MCF 10A (cell line): ENCODE data around the gene PLXNB3. TPM values are rescaled to one million over a fixed set of nuclear protein-coding genes. Genes with fewer than 3 reads are reported as not detected.
A peak's percentile ranks its signal among the peaks of the same experiment; 100 is the strongest.

ENCODE experiments used
- Bru-seq: library from RNA; stranded (reverse); fragments of 400-500 nt; gene quantifications from one replicate; lab custom pipeline; 2021; lab: Mats Ljungman, UMichigan
- BruChase-seq, 2 experiments: library from RNA; stranded (reverse); fragments of 400-500 nt; gene quantifications; one replicate each; lab custom pipeline; 2021; lab: Mats Ljungman, UMichigan
- BruUV-seq: library from RNA; stranded (reverse); fragments of 400-500 nt; replicated peaks from 2 replicates; lab custom pipeline; 2021; lab: Mats Ljungman, UMichigan
- CTCF ChIA-PET: fragments of 300-600 bp; sonication (Branson Sonifier 250); formaldehyde crosslinking; extraction: SDS; loops from one replicate; lab custom pipeline; 2021; ENCODE audit warnings: antibody characterized with exemption, inconsistent platforms; lab: Yijun Ruan, JAX
- POLR2A ChIA-PET: fragments of 300-600, 350-650 bp; sonication (Branson Sonifier 250); formaldehyde crosslinking; extraction: SDS; loops from one replicate; lab custom pipeline; 2020; ENCODE audit warnings: antibody characterized with exemption, inconsistent platforms; lab: Yijun Ruan, JAX
- DNase-seq: peaks from one replicate; pipeline ENCODE4 v3.0.0-alpha.2; 2018; ENCODE audit not compliant: unreplicated experiment
- H3K27ac Mint-ChIP-seq: one replicate; pipeline ENCODE4 v1.8.0; 2022; ENCODE audit warnings: mild to moderate bottlenecking, low read depth, mixed read lengths; ENCODE audit not compliant: unreplicated experiment
- H3K27me3 Mint-ChIP-seq: one replicate; pipeline ENCODE4 v1.8.0; 2022; ENCODE audit warnings: mixed read lengths; ENCODE audit not compliant: insufficient read depth, unreplicated experiment
- H3K36me3 Mint-ChIP-seq: one replicate; pipeline ENCODE4 v1.8.0; 2022; ENCODE audit warnings: mild to moderate bottlenecking, moderate library complexity, mixed read lengths; ENCODE audit not compliant: insufficient read depth, unreplicated experiment
- H3K4me1 Mint-ChIP-seq: one replicate; pipeline ENCODE4 v1.8.0; 2022; ENCODE audit warnings: mixed read lengths; ENCODE audit not compliant: insufficient read depth, unreplicated experiment
- H3K4me3 Mint-ChIP-seq: one replicate; pipeline ENCODE4 v1.8.0; 2022; ENCODE audit warnings: mild to moderate bottlenecking, moderate library complexity, mixed read lengths; ENCODE audit not compliant: unreplicated experiment
- H3K9me3 Mint-ChIP-seq: one replicate; pipeline ENCODE4 v1.8.0; 2022; ENCODE audit warnings: mixed read lengths; ENCODE audit not compliant: unreplicated experiment
- CTCF ChIP-seq: fragments of 200-600 bp; IDR thresholded peaks from one replicate; pipeline ENCODE4 v1.8.0; 2022; ENCODE audit warnings: antibody characterized with exemption, mild to moderate bottlenecking; ENCODE audit not compliant: unreplicated experiment
- intact Hi-C: fragments of 100-400 bp; cut with micrococcal nuclease; formaldehyde crosslinking; loops from 2 replicates; pipeline ENCODE4 v1.14.1; 2022
- long read RNA-seq: library from polyadenylated mRNA; stranded (forward); transcript quantifications from one replicate; pipeline ENCODE4 v2.0.0, GENCODE V29; 2022
- total RNA-seq: library from RNA; stranded (reverse); gene quantifications from 2 replicates; pipeline ENCODE4 v1.2.3, GENCODE V29; 2022

PLXNB3 gene
- total RNA-seq (7.2 and 13.5 TPM in 2 replicates), Bru-seq, nascent RNA (percentile 30 among the genes with signal in this experiment), BruChase-seq, experiment 1, labeled RNA remaining after a 6-hour chase (percentile 43 among the genes with signal in this experiment), BruChase-seq, experiment 2, labeled RNA remaining after a 2-hour chase (percentile 39 among the genes with signal in this experiment)
- long read RNA-seq, full-length matches to known transcripts: 2 of 15 reads
- long read RNA-seq, partial matches to known transcripts: 7 of 15 reads
- long read RNA-seq, other reads (novel, unspliced or antisense): 6 of 15 reads

- peak within 1 kb of the TSS; percentile 75 for H3K27ac Mint-ChIP-seq
These were observed at the start of gene PLXNB3 for GRCh38 chrX:153763989-153764755. PLXNB3 (plus strand) TSS chrX:153764249; CDS start chrX:153765536, 1,287 bp downstream.

GRCh38 chrX:153714256-153714655 lies 49.8 kb upstream of the PLXNB3 start:
- intact Hi-C loops: no loop called here
- ChIA-PET CTCF (no interaction called here), POLR2A (no interaction called here)
- no peak overlapping the region for H3K27ac Mint-ChIP-seq
- no peaks in the 10 kb centered on the region for H3K9me3 Mint-ChIP-seq
- H3K36me3 Mint-ChIP-seq: peaks cover 69% of the 10 kb centered on the region
- no peak for TF ChIP-seq CTCF
- BruUV-seq: no TSS peak
- no peak for DNase-seq
- no peaks in the 10 kb centered on the region for H3K4me1 Mint-ChIP-seq
- H3K4me3 Mint-ChIP-seq: no peak overlapping the region
- no peaks in the 10 kb centered on the region for H3K27me3 Mint-ChIP-seq

More at GRCh38 chrX:153763989-153764755, at the start of gene PLXNB3:
- peak; percentile 60 for TF ChIP-seq CTCF
- Mint-ChIP-seq H3K4me3 (peak within 1 kb of the TSS; percentile 81), H3K9me3 (no peaks in the 10 kb centered on the region), H3K27me3 (no peaks in the 10 kb centered on the region), H3K36me3 (no peaks in the 10 kb centered on the region), H3K4me1 (peaks cover 6% of the 10 kb centered on the region)
- ChIA-PET CTCF (interaction anchor here (0.6 to 6.6 kb wide), 16 partner anchors 9 to 334 kb away, joined by 3 to 51 read pairs (median 4); partner anchors contain the start of gene HCFC1), POLR2A (interaction anchor here (1.0 to 1.5 kb wide), 3 partner anchors 120 to 182 kb away, joined by 3 to 8 read pairs (median 4); no protein-coding TSS in a partner anchor)
- no TSS peak for BruUV-seq
- intact Hi-C loops: loop anchor here (1.0 to 5.0 kb wide), 3 partner anchors 183 to 768 kb away; no protein-coding TSS in a partner anchor
- DNase-seq: peak; percentile 79

GRCh38 chrX:153717445-153717844 lies 46.6 kb upstream of the PLXNB3 start:
- Mint-ChIP-seq H3K4me1 (peaks cover 7% of the 10 kb centered on the region), H3K4me3 (no peak overlapping the region), H3K27me3 (no peaks in the 10 kb centered on the region), H3K27ac (no peak overlapping the region), H3K9me3 (no peaks in the 10 kb centered on the region), H3K36me3 (peaks cover 83% of the 10 kb centered on the region)
- TF ChIP-seq CTCF: no peak
- ChIA-PET CTCF (no interaction called here), POLR2A (no interaction called here)
- no TSS peak for BruUV-seq
- intact Hi-C loops: no loop called here
- DNase-seq: no peak

GRCh38 chrX:153719238-153719637 lies 44.8 kb upstream of the PLXNB3 start:
- peak; percentile 33 for DNase-seq
- ChIA-PET POLR2A (interaction anchor here (0.5 to 1.1 kb wide), 4 partner anchors 10 to 385 kb away, joined by 3 to 5 read pairs (median 4); partner anchors contain the start of gene ZNF275), CTCF (interaction anchor here (2.7 kb wide), 1 partner anchor 10 kb away, joined by 13 read pairs; no protein-coding TSS in a partner anchor)
- no peak for TF ChIP-seq CTCF
- H3K36me3 Mint-ChIP-seq: peaks cover 74% of the 10 kb centered on the region
- peaks cover 8% of the 10 kb centered on the region for H3K4me1 Mint-ChIP-seq
- BruUV-seq: no TSS peak
- no peak overlapping the region for H3K4me3 Mint-ChIP-seq
- no peak overlapping the region for H3K27ac Mint-ChIP-seq
- H3K9me3 Mint-ChIP-seq: no peaks in the 10 kb centered on the region
- intact Hi-C loops: no loop called here
- no peaks in the 10 kb centered on the region for H3K27me3 Mint-ChIP-seq
